GM12864 (cell line): ENCODE measurements around the gene WDR75.

Experiments used
- DNase-seq: peaks from one replicate; pipeline ENCODE4 v3.0.0-alpha.2; 2011; ENCODE audit warnings: low read depth
- H3K4me3 ChIP-seq: 2 replicates; pipeline ENCODE4 v1.5.1; 2011; ENCODE audit warnings: mild to moderate bottlenecking, low read depth, low read length, control low read depth
- CTCF ChIP-seq: IDR thresholded peaks from 2 replicates; pipeline ENCODE4 v1.5.1; 2011; ENCODE audit warnings: low read depth, mild to moderate bottlenecking, moderate library complexity, low read length, control low read depth, inconsistent platforms; ENCODE audit errors: missing control alignments

Gene WDR75

GRCh38 chr2:189515264-189515663 lies 74.0 kb downstream of the WDR75 start:
- TF ChIP-seq CTCF: no peak
- DNase-seq: no peak
- H3K4me3 ChIP-seq: no peak overlapping the region

GRCh38 chr2:189516546-189516945 lies 75.3 kb downstream of the WDR75 start:
- no peak overlapping the region for H3K4me3 ChIP-seq
- no peak for DNase-seq
- TF ChIP-seq CTCF: no peak

GRCh38 chr2:189517847-189518535 lies 76.7 kb downstream of the WDR75 start:
- DNase-seq: no peak
- TF ChIP-seq CTCF: no peak
- no peak overlapping the region for H3K4me3 ChIP-seq

GRCh38 chr2:189519631-189520387 lies 78.5 kb downstream of the WDR75 start:
- no peak for TF ChIP-seq CTCF
- no peak for DNase-seq
- no peak overlapping the region for H3K4me3 ChIP-seq

- DNase-seq: no peak
- peak; percentile 21 for TF ChIP-seq CTCF
- no peak overlapping the region for H3K4me3 ChIP-seq
Measured at GRCh38 chr2:189521699-189522434, 80.6 kb downstream of the WDR75 start.

- TF ChIP-seq CTCF: no peak
- no peak overlapping the region for H3K4me3 ChIP-seq
- DNase-seq: no peak
Measured at GRCh38 chr2:189522435-189523151, 81.3 kb downstream of the WDR75 start.
